ENCODE measurements around the gene ABCA6.
A peak's percentile ranks its signal among the peaks of the same experiment; 100 is the strongest.
"Not testable (repeated sequence)": the region's sequence is repeated elsewhere in the genome, so short reads cannot be mapped to it uniquely, and the experiment has no call there.

The ABCA6 gene

GRCh38 chr17:69071233-69071586 lies 70.5 kb downstream of the ABCA6 start:
- DNase-seq (ENCODE audit: low read depth), result not testable (repeated sequence)

GRCh38 chr17:69070378-69071232 lies 71.1 kb downstream of the ABCA6 start:
- not testable (repeated sequence) for DNase-seq (ENCODE audit: low read depth)

- no peak for DNase-seq (ENCODE audit: low read depth)
These were observed 72.4 kb downstream of the ABCA6 start for GRCh38 chr17:69069226-69069750.

- peak; percentile 32 for DNase-seq (ENCODE audit: low read depth)
These were observed 74.2 kb downstream of the ABCA6 start for GRCh38 chr17:69067274-69068047.

GRCh38 chr17:69066482-69066881 lies 75.2 kb downstream of the ABCA6 start:
- DNase-seq (ENCODE audit: low read depth), result no peak

- no peak for DNase-seq (ENCODE audit: low read depth)
These were observed 76.6 kb downstream of the ABCA6 start for GRCh38 chr17:69065113-69065512.

- no peak for DNase-seq (ENCODE audit: low read depth)
These were observed 77.2 kb downstream of the ABCA6 start for GRCh38 chr17:69064476-69064875.

GRCh38 chr17:69064001-69064400 lies 77.7 kb downstream of the ABCA6 start:
- no peak for DNase-seq (ENCODE audit: low read depth)

GRCh38 chr17:69062860-69063581 lies 78.7 kb downstream of the ABCA6 start:
- DNase-seq (ENCODE audit: low read depth), result no peak

- no peak for DNase-seq (ENCODE audit: low read depth)
These were observed 79.8 kb downstream of the ABCA6 start for GRCh38 chr17:69061721-69062556.

- DNase-seq (ENCODE audit: low read depth), result no peak
These were observed 80.9 kb downstream of the ABCA6 start, which contains the start of gene ABCA9 for GRCh38 chr17:69060822-69061221. ABCA9 (minus strand) TSS chr17:69060927; CDS start chr17:69051126, 9,801 bp downstream.

- no peak for DNase-seq (ENCODE audit: low read depth)
These were observed 82.1 kb downstream of the ABCA6 start for GRCh38 chr17:69059458-69060175.

- DNase-seq (ENCODE audit: low read depth), result peak; percentile 24
These were observed 83.5 kb downstream of the ABCA6 start for GRCh38 chr17:69058165-69058564.

GRCh38 chr17:69057280-69057679 lies 84.4 kb downstream of the ABCA6 start:
- no peak for DNase-seq (ENCODE audit: low read depth)

- no peak for DNase-seq (ENCODE audit: low read depth)
These were observed 85.4 kb downstream of the ABCA6 start for GRCh38 chr17:69056179-69056823.

GRCh38 chr17:69055334-69055733 lies 86.4 kb downstream of the ABCA6 start:
- DNase-seq (ENCODE audit: low read depth), result no peak

- DNase-seq (ENCODE audit: low read depth), result no peak
These were observed 90.5 kb downstream of the ABCA6 start for GRCh38 chr17:69050999-69051775.

- DNase-seq (ENCODE audit: low read depth), result no peak
These were observed 93.1 kb downstream of the ABCA6 start for GRCh38 chr17:69048634-69049033.
